Mesenchymal stem cell (in vitro differentiated cells and primary cell): ENCODE results near the gene RNF112.

Source experiments
- DNase-seq: peaks from one replicate; pipeline ENCODE4 v3.0.0-alpha.2; 2013
- H2AFZ ChIP-seq: one replicate; pipeline ENCODE4 v1.6.1; 2013; ENCODE audit warnings: low read depth, mild to moderate bottlenecking, control low read depth, inconsistent platforms, low read length, moderate library complexity
- H2AK5ac ChIP-seq: 2 replicates; pipeline ENCODE4 v1.6.1; 2013; ENCODE audit warnings: low read length, moderate library complexity, mild to moderate bottlenecking, inconsistent platforms; ENCODE audit not compliant: severe bottlenecking
- H2BK120ac ChIP-seq: one replicate; pipeline ENCODE4 v1.6.1; 2013; ENCODE audit warnings: low read depth, mild to moderate bottlenecking, inconsistent platforms, low read length, moderate library complexity
- H2BK12ac ChIP-seq, 2 experiments: one replicate each; pipeline ENCODE4 v1.6.1; 2013; ENCODE audit warnings: inconsistent platforms in 2 of 2, low read length in 2 of 2, mild to moderate bottlenecking in 2 of 2, moderate library complexity in 2 of 2, control low read depth in 1 of 2
- H2BK15ac ChIP-seq: one replicate; pipeline ENCODE4 v1.6.1; 2013; ENCODE audit warnings: mild to moderate bottlenecking, low read depth, inconsistent platforms; ENCODE audit not compliant: poor library complexity, severe bottlenecking
- H2BK5ac ChIP-seq: 2 replicates; pipeline ENCODE4 v1.6.1; 2013; ENCODE audit warnings: low read depth, mild to moderate bottlenecking, low read length, control low read depth, inconsistent platforms; ENCODE audit not compliant: poor library complexity, severe bottlenecking
- H3K14ac ChIP-seq, 2 experiments: one replicate each; pipeline ENCODE4 v1.6.1; 2013; ENCODE audit warnings: inconsistent platforms in 2 of 2, low read length in 2 of 2, control low read depth in 1 of 2, mild to moderate bottlenecking in 1 of 2, moderate library complexity in 1 of 2
- H3K18ac ChIP-seq, 2 experiments: one replicate each; pipeline ENCODE4 v1.6.1; 2013; ENCODE audit warnings: inconsistent platforms in 2 of 2, low read length in 2 of 2, control low read depth in 1 of 2, low read depth in 1 of 2, mild to moderate bottlenecking in 1 of 2
- H3K23ac ChIP-seq, 2 experiments: one replicate each; pipeline ENCODE4 v1.6.1; 2013; ENCODE audit warnings: inconsistent platforms in 2 of 2, low read length in 2 of 2, mild to moderate bottlenecking in 2 of 2, moderate library complexity in 2 of 2, control low read depth in 1 of 2
- H3K27ac ChIP-seq: 2 replicates; pipeline ENCODE4 v1.5.1; 2013; ENCODE audit warnings: mild to moderate bottlenecking, moderate library complexity, low read length, control low read depth, inconsistent platforms; ENCODE audit not compliant: poor library complexity, severe bottlenecking
- H3K27me3 ChIP-seq, 2 experiments: 2 replicates each; pipeline versions ENCODE4 v1.6.1 to v1.7.0; 2013; ENCODE audit warnings: low read length in 2 of 2, mild to moderate bottlenecking in 2 of 2, moderate library complexity in 2 of 2, control low read depth in 1 of 2, inconsistent platforms in 1 of 2; ENCODE audit not compliant: control insufficient read depth in 1 of 2, insufficient read depth in 1 of 2
- H3K36me3 ChIP-seq, 2 experiments: 2 replicates each; pipeline versions ENCODE4 v1.6.1 to v1.7.0; 2013; ENCODE audit warnings: low read length in 2 of 2, control low read depth in 1 of 2, inconsistent platforms in 1 of 2, low read depth in 1 of 2, mild to moderate bottlenecking in 1 of 2; ENCODE audit not compliant: insufficient read depth in 2 of 2, control insufficient read depth in 1 of 2
- H3K4ac ChIP-seq, 2 experiments: one replicate each; pipeline ENCODE4 v1.6.1; 2013; ENCODE audit warnings: inconsistent platforms in 2 of 2, low read length in 2 of 2, mild to moderate bottlenecking in 2 of 2, moderate library complexity in 2 of 2, control low read depth in 1 of 2, low read depth in 1 of 2
- H3K4me1 ChIP-seq: 2 replicates; pipeline ENCODE4 v1.6.1; 2013; ENCODE audit warnings: low read depth, low read length, control low read depth; ENCODE audit not compliant: control insufficient read depth, insufficient read depth
- H3K4me2 ChIP-seq: 2 replicates; pipeline ENCODE4 v1.6.1; 2013; ENCODE audit warnings: low read length, mild to moderate bottlenecking, inconsistent platforms; ENCODE audit not compliant: poor library complexity, severe bottlenecking
- H3K4me3 ChIP-seq, 2 experiments: 2 replicates each; pipeline versions ENCODE4 v1.5.1 to v1.7.0; 2013; ENCODE audit warnings: low read length in 2 of 2, mild to moderate bottlenecking in 2 of 2, control low read depth in 1 of 2, low read depth in 1 of 2; ENCODE audit not compliant: insufficient read depth in 1 of 2
- H3K79me1 ChIP-seq: replicated peaks from 2 replicates; pipeline ENCODE4 v1.6.1; 2013; ENCODE audit warnings: mild to moderate bottlenecking, control low read depth, low read length, inconsistent platforms; ENCODE audit not compliant: poor library complexity, severe bottlenecking
- H3K9ac ChIP-seq: 2 replicates; pipeline ENCODE4 v1.7.0; 2013; ENCODE audit warnings: mild to moderate bottlenecking, low read length, moderate library complexity
- H3K9me3 ChIP-seq: 2 replicates; pipeline ENCODE4 v1.7.0; 2013; ENCODE audit warnings: mild to moderate bottlenecking, low read length; ENCODE audit not compliant: control insufficient read depth
- H4K8ac ChIP-seq: one replicate; pipeline ENCODE4 v1.6.1; 2013; ENCODE audit warnings: inconsistent platforms, mild to moderate bottlenecking, low read length, moderate library complexity
- H4K91ac ChIP-seq: one replicate; pipeline ENCODE4 v1.6.1; 2013; ENCODE audit warnings: mild to moderate bottlenecking, low read length, inconsistent platforms
- whole genome bisulfite sequencing: methylation state at CpG from one replicate; pipeline ENCODE4 v1.1.7; 2013; ENCODE audit warnings: mixed read lengths; 5-methylcytosine and 5-hydroxymethylcytosine counted together

RNF112 gene

GRCh38 chr17:19374136-19374535 is 36.9 kb upstream of the RNF112 start:
- Histone ChIP-seq H2BK120ac (no peak overlapping the region), H3K4me3 (no peak overlapping the region), H3K4me2 (no peak overlapping the region), H3K23ac (no peak overlapping the region), H3K27me3 (no peaks in the 10 kb centered on the region), H2AK5ac (no peak overlapping the region), H4K8ac (no peak overlapping the region), H3K79me1 (peaks cover 10% of the 10 kb centered on the region), H3K18ac (no peak overlapping the region), H3K4ac (no peak overlapping the region), H4K91ac (no peak overlapping the region), H3K4me1 (no peaks in the 10 kb centered on the region), H3K36me3 (peaks cover 6 to 9% of the 10 kb centered on the region in 2 experiments), H3K14ac (no peak overlapping the region), H3K9ac (peak overlapping the region; percentile 13), H2BK15ac (no peak overlapping the region), H3K9me3 (no peaks in the 10 kb centered on the region), H2AFZ (no peak overlapping the region), H2BK5ac (no peak overlapping the region), H3K27ac (no peak overlapping the region), H2BK12ac (no peak overlapping the region)
- 90% methylated on average over 4 of the region's 5 CpGs for WGBS
- DNase-seq, result no peak

- H2BK12ac ChIP-seq, result no peak overlapping the region
- DNase-seq, result no peak
- no peak overlapping the region for H3K9ac ChIP-seq
- H3K4me2 ChIP-seq, result no peak overlapping the region
- no peak overlapping the region for H3K14ac ChIP-seq
- no peak overlapping the region for H3K4ac ChIP-seq
- H2BK5ac ChIP-seq, result no peak overlapping the region
- H2BK15ac ChIP-seq, result no peak overlapping the region
- H3K27me3 ChIP-seq, result no peaks in the 10 kb centered on the region
- peaks cover 16% of the 10 kb centered on the region for H3K79me1 ChIP-seq
- no peak overlapping the region for H2AFZ ChIP-seq
- peaks cover 8% of the 10 kb centered on the region for H3K4me1 ChIP-seq
- no peak overlapping the region for H2AK5ac ChIP-seq
- no peak overlapping the region for H3K18ac ChIP-seq
- H3K23ac ChIP-seq, result no peak overlapping the region
- H2BK120ac ChIP-seq, result no peak overlapping the region
- no peak overlapping the region for H4K91ac ChIP-seq
- H3K27ac ChIP-seq, result no peak overlapping the region
- no peaks in the 10 kb centered on the region for H3K9me3 ChIP-seq
- peaks cover 15 to 21% of the 10 kb centered on the region in 2 experiments for H3K36me3 ChIP-seq
- no peak overlapping the region for H3K4me3 ChIP-seq
- no CpG with 5 or more reads among the region's 1 CpG for WGBS
- H4K8ac ChIP-seq, result no peak overlapping the region
Observed at GRCh38 chr17:19375732-19376131, 35.3 kb upstream of the RNF112 start.

GRCh38 chr17:19376811-19377210 is 34.2 kb upstream of the RNF112 start:
- H3K27ac ChIP-seq, result peak overlapping the region; percentile 94
- no peak overlapping the region for H2BK15ac ChIP-seq
- no peak overlapping the region for H4K91ac ChIP-seq
- no peaks in the 10 kb centered on the region for H3K27me3 ChIP-seq
- no peak overlapping the region for H3K4ac ChIP-seq
- peaks cover 26% of the 10 kb centered on the region in 2 experiments for H3K36me3 ChIP-seq
- H2BK12ac ChIP-seq, result no peak overlapping the region
- H3K4me3 ChIP-seq, result peak overlapping the region in 1 of 2 experiments; percentile 96
- 84% methylated on average over 2 of the region's 2 CpGs for WGBS
- no peak overlapping the region for H3K23ac ChIP-seq
- H2AFZ ChIP-seq, result no peak overlapping the region
- peaks cover 12% of the 10 kb centered on the region for H3K4me1 ChIP-seq
- H3K9me3 ChIP-seq, result no peaks in the 10 kb centered on the region
- H2AK5ac ChIP-seq, result no peak overlapping the region
- DNase-seq, result no peak
- peak overlapping the region; percentile 74 for H3K4me2 ChIP-seq
- H4K8ac ChIP-seq, result no peak overlapping the region
- no peak overlapping the region for H2BK120ac ChIP-seq
- no peak overlapping the region for H2BK5ac ChIP-seq
- peak overlapping the region; percentile 96 for H3K9ac ChIP-seq
- H3K79me1 ChIP-seq, result peaks cover 24% of the 10 kb centered on the region
- no peak overlapping the region for H3K14ac ChIP-seq
- H3K18ac ChIP-seq, result no peak overlapping the region

- Histone ChIP-seq H3K4me3 (peak overlapping the region; percentile 82 to 96), H3K23ac (no peak overlapping the region), H3K14ac (no peak overlapping the region), H2BK5ac (peak overlapping the region; percentile 85), H2AK5ac (no peak overlapping the region), H3K4me2 (peak overlapping the region; percentile 40), H3K18ac (peak overlapping the region; percentile 54 to 93), H2BK120ac (peak overlapping the region; percentile 42), H2BK12ac (no peak overlapping the region), H4K8ac (peak overlapping the region; percentile 66), H3K27me3 (no peaks in the 10 kb centered on the region), H3K4ac (no peak overlapping the region), H3K4me1 (peaks cover 14% of the 10 kb centered on the region), H3K27ac (peak overlapping the region; percentile 94), H3K9me3 (no peaks in the 10 kb centered on the region), H3K36me3 (peaks cover 33 to 36% of the 10 kb centered on the region in 2 experiments), H2AFZ (peak overlapping the region; percentile 29), H2BK15ac (peak overlapping the region; percentile 82), H3K9ac (peak overlapping the region; percentile 96), H4K91ac (peak overlapping the region; percentile 67), H3K79me1 (peaks cover 31% of the 10 kb centered on the region)
- under 1% methylated on average over 62 of the region's 67 CpGs for WGBS
- peak; percentile 99 for DNase-seq
Observed at GRCh38 chr17:19377602-19378415, 33.2 kb upstream of the RNF112 start.
